Cardiac fibroblast (primary cell): Measurements from ENCODE around the gene ITPRIP.

Experiments
- DNase-seq, 2 donors: peaks; one replicate each; pipeline versions ENCODE4 v3.0.0 to v3.0.0-alpha.2; 2010; ENCODE audit warnings: low read depth in 2 of 2
- H3K4me3 ChIP-seq, 2 donors: replicated peaks in 1 of 2; 1 replicate in 1 of 2; 2 replicates in 1 of 2; pipeline ENCODE4 v1.5.1; 2011; ENCODE audit warnings: low read depth in 2 of 2, low read length in 2 of 2, mild to moderate bottlenecking in 2 of 2, moderate library complexity in 1 of 2
- TF ChIP-seq, protein P1 (sequence below): IDR thresholded peaks from one replicate; pipeline ENCODE4 v1.5.1; 2011; ENCODE audit warnings: low read depth, mild to moderate bottlenecking, low read length, inconsistent platforms

The ITPRIP gene

DNA sequence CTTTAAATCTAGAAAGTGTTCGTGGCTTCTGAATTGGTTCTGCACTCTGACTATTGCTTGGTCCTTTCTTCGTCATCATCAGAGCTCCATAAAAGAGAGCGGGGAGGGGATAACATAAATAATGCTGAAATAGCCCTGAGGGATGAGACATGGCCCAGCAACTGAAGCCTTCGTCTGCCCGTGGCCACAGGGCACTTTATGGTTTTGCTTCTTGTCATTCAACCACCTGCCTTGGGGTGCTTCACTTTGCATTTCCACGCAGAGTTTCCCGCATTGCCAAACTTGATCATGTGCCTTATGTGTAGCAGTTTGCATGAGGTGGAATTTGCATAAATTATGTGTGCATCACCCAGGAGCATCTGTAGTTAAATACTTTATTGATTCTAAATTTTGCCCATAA, 53.4 kb downstream of the ITPRIP start:
- DNase-seq, result no peak
- H3K4me3 ChIP-seq, result no peak overlapping the region
- TF ChIP-seq, protein P1, sequence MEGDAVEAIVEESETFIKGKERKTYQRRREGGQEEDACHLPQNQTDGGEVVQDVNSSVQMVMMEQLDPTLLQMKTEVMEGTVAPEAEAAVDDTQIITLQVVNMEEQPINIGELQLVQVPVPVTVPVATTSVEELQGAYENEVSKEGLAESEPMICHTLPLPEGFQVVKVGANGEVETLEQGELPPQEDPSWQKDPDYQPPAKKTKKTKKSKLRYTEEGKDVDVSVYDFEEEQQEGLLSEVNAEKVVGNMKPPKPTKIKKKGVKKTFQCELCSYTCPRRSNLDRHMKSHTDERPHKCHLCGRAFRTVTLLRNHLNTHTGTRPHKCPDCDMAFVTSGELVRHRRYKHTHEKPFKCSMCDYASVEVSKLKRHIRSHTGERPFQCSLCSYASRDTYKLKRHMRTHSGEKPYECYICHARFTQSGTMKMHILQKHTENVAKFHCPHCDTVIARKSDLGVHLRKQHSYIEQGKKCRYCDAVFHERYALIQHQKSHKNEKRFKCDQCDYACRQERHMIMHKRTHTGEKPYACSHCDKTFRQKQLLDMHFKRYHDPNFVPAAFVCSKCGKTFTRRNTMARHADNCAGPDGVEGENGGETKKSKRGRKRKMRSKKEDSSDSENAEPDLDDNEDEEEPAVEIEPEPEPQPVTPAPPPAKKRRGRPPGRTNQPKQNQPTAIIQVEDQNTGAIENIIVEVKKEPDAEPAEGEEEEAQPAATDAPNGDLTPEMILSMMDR, result no peak

GRCh38 chr10:104281694-104282093, 56.6 kb downstream of the ITPRIP start:
- DNase-seq, result no peak
- H3K4me3 ChIP-seq, result no peak overlapping the region
- TF ChIP-seq, protein P1, result no peak

- H3K4me3 ChIP-seq, result no peak overlapping the region
- TF ChIP-seq, protein P1, result no peak
- no peak for DNase-seq
These were observed 58.6 kb downstream of the ITPRIP start for GRCh38 chr10:104279550-104280259.

- TF ChIP-seq, protein P1, result no peak
- no peak overlapping the region for H3K4me3 ChIP-seq
- no peak for DNase-seq
These were observed 60.5 kb downstream of the ITPRIP start for GRCh38 chr10:104277785-104278184.

- TF ChIP-seq, protein P1, result no peak
- DNase-seq, result no peak
- no peak overlapping the region for H3K4me3 ChIP-seq
These were observed 62.1 kb downstream of the ITPRIP start for GRCh38 chr10:104276192-104276591.

DNA sequence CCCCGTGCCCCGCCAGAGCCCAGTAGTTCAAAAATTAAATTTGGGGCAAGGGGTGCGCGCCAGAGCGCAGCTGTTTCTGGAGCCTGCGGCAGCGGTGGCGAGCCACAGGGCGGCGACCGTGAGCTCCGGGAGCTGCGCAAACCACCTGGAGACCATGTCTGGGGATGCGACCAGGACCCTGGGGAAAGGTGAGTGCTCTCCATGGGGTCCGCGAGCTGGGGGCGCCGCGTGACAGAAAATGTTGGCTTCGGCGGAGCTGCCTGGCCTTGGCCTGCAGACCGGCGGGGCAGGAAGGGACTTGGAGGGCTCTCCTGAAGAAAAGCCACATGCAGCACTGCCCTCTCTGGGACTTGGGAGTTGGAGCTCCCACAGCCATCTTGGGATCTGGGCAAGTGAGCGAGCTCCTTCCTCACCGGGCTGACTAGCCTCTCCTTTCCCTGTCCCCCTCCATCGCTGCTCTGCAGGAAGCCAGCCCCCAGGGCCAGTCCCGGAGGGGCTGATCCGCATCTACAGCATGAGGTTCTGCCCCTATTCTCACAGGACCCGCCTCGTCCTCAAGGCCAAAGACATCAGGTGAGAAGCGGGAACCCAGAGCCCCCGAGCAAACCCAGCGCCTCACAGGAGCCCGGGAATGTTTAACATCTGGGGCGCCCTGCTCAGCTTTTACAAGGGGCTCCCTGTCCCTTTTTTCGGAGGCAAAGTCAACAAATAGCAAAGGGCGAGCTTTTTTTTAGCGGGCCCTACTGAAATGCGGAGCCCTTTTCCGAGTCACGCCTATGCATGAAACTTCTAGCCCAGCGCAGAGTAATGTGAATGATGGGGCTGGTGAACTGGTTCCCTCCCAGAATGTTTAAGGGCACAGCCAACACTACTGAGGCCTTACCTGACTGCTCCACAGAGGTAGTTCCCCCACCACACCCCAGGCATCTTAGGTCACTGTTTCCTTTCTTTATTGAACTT, 63.2 kb downstream of the ITPRIP start:
- TF ChIP-seq, protein P1, result peak; percentile 98
- peak; percentile 46 to 56 for DNase-seq
- H3K4me3 ChIP-seq, result peak overlapping the region; percentile 29 to 38
